Measurements from ENCODE around the gene LYPLA2. TPM values are rescaled to one million over a fixed set of nuclear protein-coding genes. Genes with fewer than 3 reads are reported as not detected.

Gene LYPLA2
- total RNA-seq, 1 donor from 2014 or later = 115 TPM

GRCh38 chr1:23772049-23772853 lies 18.7 kb upstream of the LYPLA2 start:
- no peaks in the 10 kb centered on the region for H3K27me3 Mint-ChIP-seq
- H3K4me1 Mint-ChIP-seq (ENCODE audit: low read depth) = peaks cover 13% of the 10 kb centered on the region
- TF ChIP-seq, protein P1, sequence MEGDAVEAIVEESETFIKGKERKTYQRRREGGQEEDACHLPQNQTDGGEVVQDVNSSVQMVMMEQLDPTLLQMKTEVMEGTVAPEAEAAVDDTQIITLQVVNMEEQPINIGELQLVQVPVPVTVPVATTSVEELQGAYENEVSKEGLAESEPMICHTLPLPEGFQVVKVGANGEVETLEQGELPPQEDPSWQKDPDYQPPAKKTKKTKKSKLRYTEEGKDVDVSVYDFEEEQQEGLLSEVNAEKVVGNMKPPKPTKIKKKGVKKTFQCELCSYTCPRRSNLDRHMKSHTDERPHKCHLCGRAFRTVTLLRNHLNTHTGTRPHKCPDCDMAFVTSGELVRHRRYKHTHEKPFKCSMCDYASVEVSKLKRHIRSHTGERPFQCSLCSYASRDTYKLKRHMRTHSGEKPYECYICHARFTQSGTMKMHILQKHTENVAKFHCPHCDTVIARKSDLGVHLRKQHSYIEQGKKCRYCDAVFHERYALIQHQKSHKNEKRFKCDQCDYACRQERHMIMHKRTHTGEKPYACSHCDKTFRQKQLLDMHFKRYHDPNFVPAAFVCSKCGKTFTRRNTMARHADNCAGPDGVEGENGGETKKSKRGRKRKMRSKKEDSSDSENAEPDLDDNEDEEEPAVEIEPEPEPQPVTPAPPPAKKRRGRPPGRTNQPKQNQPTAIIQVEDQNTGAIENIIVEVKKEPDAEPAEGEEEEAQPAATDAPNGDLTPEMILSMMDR (IDR thresholded peaks at IDR 0.05; ENCODE audit: unreplicated experiment) = peak; percentile 95
- H3K4me3 Mint-ChIP-seq (ENCODE audit: low read depth) = no peak overlapping the region
- H3K27ac Mint-ChIP-seq = no peak overlapping the region
- no peaks in the 10 kb centered on the region for H3K36me3 Mint-ChIP-seq (ENCODE audit: insufficient read depth)
- DNase-seq (ENCODE audit: low spot score, unreplicated experiment) = peak; percentile 79
- H3K9me3 Mint-ChIP-seq (ENCODE audit: low read depth) = no peaks in the 10 kb centered on the region

- no peaks in the 10 kb centered on the region for H3K9me3 Mint-ChIP-seq (ENCODE audit: low read depth)
- DNase-seq (ENCODE audit: low spot score, unreplicated experiment) = no peak
- no peak overlapping the region for H3K4me3 Mint-ChIP-seq (ENCODE audit: low read depth)
- no peaks in the 10 kb centered on the region for H3K27me3 Mint-ChIP-seq
- H3K36me3 Mint-ChIP-seq (ENCODE audit: insufficient read depth) = no peaks in the 10 kb centered on the region
- H3K27ac Mint-ChIP-seq = no peak overlapping the region
- TF ChIP-seq, protein P1 (IDR thresholded peaks at IDR 0.05; ENCODE audit: unreplicated experiment) = no peak
- peaks cover 15% of the 10 kb centered on the region for H3K4me1 Mint-ChIP-seq (ENCODE audit: low read depth)
Measured at GRCh38 chr1:23772854-23773242, 18.1 kb upstream of the LYPLA2 start.

GRCh38 chr1:23774174-23774880 lies 16.6 kb upstream of the LYPLA2 start:
- no peaks in the 10 kb centered on the region for H3K9me3 Mint-ChIP-seq (ENCODE audit: low read depth)
- H3K36me3 Mint-ChIP-seq (ENCODE audit: insufficient read depth) = no peaks in the 10 kb centered on the region
- H3K4me1 Mint-ChIP-seq (ENCODE audit: low read depth) = peaks cover 18% of the 10 kb centered on the region
- peak overlapping the region; percentile 75 for H3K27ac Mint-ChIP-seq
- no peaks in the 10 kb centered on the region for H3K27me3 Mint-ChIP-seq
- no peak for DNase-seq (ENCODE audit: low spot score, unreplicated experiment)
- no peak overlapping the region for H3K4me3 Mint-ChIP-seq (ENCODE audit: low read depth)
- TF ChIP-seq, protein P1 (IDR thresholded peaks at IDR 0.05; ENCODE audit: unreplicated experiment) = no peak

- Mint-ChIP-seq H3K36me3 (ENCODE audit: insufficient read depth) (peaks cover 3% of the 10 kb centered on the region), H3K4me3 (ENCODE audit: low read depth) (peak overlapping the region; percentile 91)
- TF ChIP-seq, protein P1 (IDR thresholded peaks at IDR 0.05; ENCODE audit: unreplicated experiment) = no peak
Measured at GRCh38 chr1:23776217-23776616, 14.7 kb upstream of the LYPLA2 start.

DNA sequence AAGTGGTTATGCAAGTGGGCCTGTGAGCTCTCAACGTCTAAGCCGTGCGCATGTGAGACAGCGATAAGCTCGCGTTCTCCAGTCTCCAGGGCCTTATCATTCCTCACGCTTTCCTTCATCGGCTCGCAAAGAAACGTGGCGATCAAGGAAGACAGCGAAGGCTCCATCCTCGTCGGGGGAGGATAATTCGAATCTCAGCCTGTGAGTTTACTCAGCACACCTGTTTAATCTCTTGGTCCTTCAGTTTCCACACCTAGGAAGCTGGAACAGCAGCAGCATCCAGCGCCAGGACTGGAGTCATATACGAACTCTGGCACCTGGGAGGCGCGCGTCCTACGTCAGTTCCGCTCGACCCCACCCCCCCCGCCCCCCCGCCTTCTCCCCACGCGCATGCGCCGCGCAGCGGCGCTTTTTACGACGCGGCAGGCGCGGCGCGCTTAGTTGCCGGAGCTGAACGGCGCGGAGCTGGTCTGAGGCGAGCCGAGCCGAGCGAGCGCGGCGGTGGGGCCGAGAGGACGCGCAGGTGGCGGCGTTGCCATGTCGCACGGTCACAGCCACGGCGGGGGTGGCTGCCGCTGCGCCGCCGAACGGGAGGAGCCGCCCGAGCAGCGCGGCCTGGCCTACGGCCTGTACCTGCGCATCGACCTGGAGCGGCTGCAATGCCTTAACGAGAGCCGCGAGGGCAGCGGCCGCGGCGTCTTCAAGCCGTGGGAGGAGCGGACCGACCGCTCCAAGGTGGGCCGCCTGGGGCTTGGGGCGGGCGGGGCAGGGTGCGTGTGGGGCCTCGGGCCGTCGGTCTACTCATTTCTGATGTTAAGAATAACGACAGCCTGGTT lies 12.7 kb upstream of the LYPLA2 start, which contains the start of gene PITHD1:
Gene PITHD1 (plus strand): TSS at position 440 of the 836 bp plus-strand sequence. CDS start 98 bp downstream, at position 538.
- Mint-ChIP-seq H3K4me1 (ENCODE audit: low read depth) (peaks cover 26% of the 10 kb centered on the region), H3K36me3 (ENCODE audit: insufficient read depth) (peaks cover 5% of the 10 kb centered on the region), H3K4me3 (ENCODE audit: low read depth) (peak within 1 kb of the TSS; percentile 91), H3K27me3 (no peaks in the 10 kb centered on the region), H3K9me3 (ENCODE audit: low read depth) (no peaks in the 10 kb centered on the region), H3K27ac (peak within 1 kb of the TSS; percentile 97)
- peak; percentile 66 for DNase-seq (ENCODE audit: low spot score, unreplicated experiment)
- TF ChIP-seq, protein P1 (IDR thresholded peaks at IDR 0.05; ENCODE audit: unreplicated experiment) = no peak

More at GRCh38 chr1:23776217-23776616, 14.7 kb upstream of the LYPLA2 start:
- Mint-ChIP-seq H3K4me1 (ENCODE audit: low read depth) (peaks cover 26% of the 10 kb centered on the region), H3K9me3 (ENCODE audit: low read depth) (no peaks in the 10 kb centered on the region), H3K27me3 (no peaks in the 10 kb centered on the region), H3K27ac (no peak overlapping the region)
- DNase-seq (ENCODE audit: low spot score, unreplicated experiment) = no peak

Measured in progenitor cell of endocrine pancreas (in vitro differentiated cells).